ENCODE results near the gene KHDC4.

DNA sequence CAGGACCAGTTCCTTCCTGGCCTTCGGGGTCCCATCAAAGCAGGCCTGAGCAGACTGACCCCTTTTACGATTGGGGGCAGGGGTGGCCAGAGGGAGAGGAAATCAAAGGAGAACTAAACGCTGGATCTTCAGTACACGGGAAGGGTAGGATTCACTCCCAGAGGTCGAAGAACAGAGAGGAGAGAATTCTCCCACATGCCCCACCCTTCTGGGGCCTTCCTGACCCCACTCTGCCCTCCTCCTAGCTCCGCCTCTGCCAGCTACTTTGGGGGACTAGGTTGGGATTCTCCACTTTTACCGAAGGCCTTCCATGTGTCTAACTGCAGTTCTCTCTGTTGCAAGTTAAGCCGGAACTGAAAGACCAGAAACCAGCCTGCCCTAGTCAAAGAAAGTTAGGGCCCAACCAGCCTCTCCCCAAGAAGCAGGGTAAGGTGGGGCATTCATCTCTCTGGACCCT, 44.8 kb upstream of the KHDC4 start:
- TF ChIP-seq GATA2 (CRISPR knock-in tag; IDR thresholded peaks at IDR 0.05) (no peak), RFX5 (IDR thresholded peaks at IDR 0.05; ENCODE audit: low read length) (no peak), GABPA (IDR thresholded peaks at IDR 0.05; ENCODE audit: low read depth) (no peak), POLR2AphosphoS5 (IDR thresholded peaks at IDR 0.05; ENCODE audit: low read depth, low read length) (no peak), SMC3 (IDR thresholded peaks at IDR 0.05; ENCODE audit: low read depth, low read length) (no peak), TAF1 (IDR thresholded peaks at IDR 0.05; ENCODE audit: borderline replicate concordance, low read depth, low read length) (no peak), RAD21 (IDR thresholded peaks at IDR 0.05; ENCODE audit: low read length) (no peak), MXI1 (IDR thresholded peaks at IDR 0.05; ENCODE audit: low read depth, low read length) (no peak)
- TF ChIP-seq, protein P1, sequence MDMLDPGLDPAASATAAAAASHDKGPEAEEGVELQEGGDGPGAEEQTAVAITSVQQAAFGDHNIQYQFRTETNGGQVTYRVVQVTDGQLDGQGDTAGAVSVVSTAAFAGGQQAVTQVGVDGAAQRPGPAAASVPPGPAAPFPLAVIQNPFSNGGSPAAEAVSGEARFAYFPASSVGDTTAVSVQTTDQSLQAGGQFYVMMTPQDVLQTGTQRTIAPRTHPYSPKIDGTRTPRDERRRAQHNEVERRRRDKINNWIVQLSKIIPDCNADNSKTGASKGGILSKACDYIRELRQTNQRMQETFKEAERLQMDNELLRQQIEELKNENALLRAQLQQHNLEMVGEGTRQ (IDR thresholded peaks at IDR 0.05; ENCODE audit: borderline replicate concordance, low read depth, low read length), result no peak
- TF ChIP-seq, protein P2, sequence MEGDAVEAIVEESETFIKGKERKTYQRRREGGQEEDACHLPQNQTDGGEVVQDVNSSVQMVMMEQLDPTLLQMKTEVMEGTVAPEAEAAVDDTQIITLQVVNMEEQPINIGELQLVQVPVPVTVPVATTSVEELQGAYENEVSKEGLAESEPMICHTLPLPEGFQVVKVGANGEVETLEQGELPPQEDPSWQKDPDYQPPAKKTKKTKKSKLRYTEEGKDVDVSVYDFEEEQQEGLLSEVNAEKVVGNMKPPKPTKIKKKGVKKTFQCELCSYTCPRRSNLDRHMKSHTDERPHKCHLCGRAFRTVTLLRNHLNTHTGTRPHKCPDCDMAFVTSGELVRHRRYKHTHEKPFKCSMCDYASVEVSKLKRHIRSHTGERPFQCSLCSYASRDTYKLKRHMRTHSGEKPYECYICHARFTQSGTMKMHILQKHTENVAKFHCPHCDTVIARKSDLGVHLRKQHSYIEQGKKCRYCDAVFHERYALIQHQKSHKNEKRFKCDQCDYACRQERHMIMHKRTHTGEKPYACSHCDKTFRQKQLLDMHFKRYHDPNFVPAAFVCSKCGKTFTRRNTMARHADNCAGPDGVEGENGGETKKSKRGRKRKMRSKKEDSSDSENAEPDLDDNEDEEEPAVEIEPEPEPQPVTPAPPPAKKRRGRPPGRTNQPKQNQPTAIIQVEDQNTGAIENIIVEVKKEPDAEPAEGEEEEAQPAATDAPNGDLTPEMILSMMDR (IDR thresholded peaks at IDR 0.05), result no peak
- TF ChIP-seq, protein P3, sequence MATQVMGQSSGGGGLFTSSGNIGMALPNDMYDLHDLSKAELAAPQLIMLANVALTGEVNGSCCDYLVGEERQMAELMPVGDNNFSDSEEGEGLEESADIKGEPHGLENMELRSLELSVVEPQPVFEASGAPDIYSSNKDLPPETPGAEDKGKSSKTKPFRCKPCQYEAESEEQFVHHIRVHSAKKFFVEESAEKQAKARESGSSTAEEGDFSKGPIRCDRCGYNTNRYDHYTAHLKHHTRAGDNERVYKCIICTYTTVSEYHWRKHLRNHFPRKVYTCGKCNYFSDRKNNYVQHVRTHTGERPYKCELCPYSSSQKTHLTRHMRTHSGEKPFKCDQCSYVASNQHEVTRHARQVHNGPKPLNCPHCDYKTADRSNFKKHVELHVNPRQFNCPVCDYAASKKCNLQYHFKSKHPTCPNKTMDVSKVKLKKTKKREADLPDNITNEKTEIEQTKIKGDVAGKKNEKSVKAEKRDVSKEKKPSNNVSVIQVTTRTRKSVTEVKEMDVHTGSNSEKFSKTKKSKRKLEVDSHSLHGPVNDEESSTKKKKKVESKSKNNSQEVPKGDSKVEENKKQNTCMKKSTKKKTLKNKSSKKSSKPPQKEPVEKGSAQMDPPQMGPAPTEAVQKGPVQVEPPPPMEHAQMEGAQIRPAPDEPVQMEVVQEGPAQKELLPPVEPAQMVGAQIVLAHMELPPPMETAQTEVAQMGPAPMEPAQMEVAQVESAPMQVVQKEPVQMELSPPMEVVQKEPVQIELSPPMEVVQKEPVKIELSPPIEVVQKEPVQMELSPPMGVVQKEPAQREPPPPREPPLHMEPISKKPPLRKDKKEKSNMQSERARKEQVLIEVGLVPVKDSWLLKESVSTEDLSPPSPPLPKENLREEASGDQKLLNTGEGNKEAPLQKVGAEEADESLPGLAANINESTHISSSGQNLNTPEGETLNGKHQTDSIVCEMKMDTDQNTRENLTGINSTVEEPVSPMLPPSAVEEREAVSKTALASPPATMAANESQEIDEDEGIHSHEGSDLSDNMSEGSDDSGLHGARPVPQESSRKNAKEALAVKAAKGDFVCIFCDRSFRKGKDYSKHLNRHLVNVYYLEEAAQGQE (IDR thresholded peaks at IDR 0.05; ENCODE audit: low read depth, low read length), result 0 out of 2 replicates have a peak, but pooled peaks have one; percentile 16
- TF ChIP-seq, protein P4, sequence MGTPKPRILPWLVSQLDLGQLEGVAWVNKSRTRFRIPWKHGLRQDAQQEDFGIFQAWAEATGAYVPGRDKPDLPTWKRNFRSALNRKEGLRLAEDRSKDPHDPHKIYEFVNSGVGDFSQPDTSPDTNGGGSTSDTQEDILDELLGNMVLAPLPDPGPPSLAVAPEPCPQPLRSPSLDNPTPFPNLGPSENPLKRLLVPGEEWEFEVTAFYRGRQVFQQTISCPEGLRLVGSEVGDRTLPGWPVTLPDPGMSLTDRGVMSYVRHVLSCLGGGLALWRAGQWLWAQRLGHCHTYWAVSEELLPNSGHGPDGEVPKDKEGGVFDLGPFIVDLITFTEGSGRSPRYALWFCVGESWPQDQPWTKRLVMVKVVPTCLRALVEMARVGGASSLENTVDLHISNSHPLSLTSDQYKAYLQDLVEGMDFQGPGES (IDR thresholded peaks at IDR 0.05; ENCODE audit: low read depth, low read length), result no peak
